Keratinocyte (primary cell): ENCODE measurements around the gene PNMA1.

Experiments used
- CTCF ChIP-seq, 3 experiments: IDR thresholded peaks in 1 of 3; conservative IDR thresholded peaks in 1 of 3; optimal IDR thresholded peaks in 1 of 3; 2 replicates in 2 of 3; 3 replicates in 1 of 3; pipeline versions ENCODE3 to v1.5.1; 2011; ENCODE audit warnings: low read length in 3 of 3, mild to moderate bottlenecking in 3 of 3, moderate library complexity in 2 of 3, control low read depth in 1 of 3, inconsistent platforms in 1 of 3; ENCODE audit not compliant: insufficient read depth in 2 of 3; ENCODE audit errors: extremely low read depth in 1 of 3
- EZH2 ChIP-seq: IDR thresholded peaks from one replicate; pipeline ENCODE4 v1.6.1; 2012; ENCODE audit warnings: inconsistent platforms, mild to moderate bottlenecking, low read length, moderate library complexity

- TF ChIP-seq CTCF (optimal IDR thresholded peaks at IDR 0.05 in 1 of 3, IDR thresholded peaks at IDR 0.05 in 1 of 3, conservative IDR thresholded peaks at IDR 0.05 in 1 of 3; ENCODE audit: extremely low read depth in 1 of 3, insufficient read depth in 2 of 3, low read length in 3 of 3): peak in 2 of 3 experiments; percentile 69 to 88
- TF ChIP-seq EZH2: no peak
Measured at GRCh38 chr14:73758392-73759182, 44.4 kb upstream of the PNMA1 start.
